Activated effector memory CD4-positive, alpha-beta T cell treated with anti-CD3 and anti-CD28 coated beads, Interleukin-2, amount 50 U/mL, for 16 hours (primary cell): ENCODE measurements around the gene GRAMD2B.

Experiments
- DNase-seq: peaks from one replicate; pipeline ENCODE4 v3.0.0-alpha.2; 2020

GRAMD2B gene

DNA sequence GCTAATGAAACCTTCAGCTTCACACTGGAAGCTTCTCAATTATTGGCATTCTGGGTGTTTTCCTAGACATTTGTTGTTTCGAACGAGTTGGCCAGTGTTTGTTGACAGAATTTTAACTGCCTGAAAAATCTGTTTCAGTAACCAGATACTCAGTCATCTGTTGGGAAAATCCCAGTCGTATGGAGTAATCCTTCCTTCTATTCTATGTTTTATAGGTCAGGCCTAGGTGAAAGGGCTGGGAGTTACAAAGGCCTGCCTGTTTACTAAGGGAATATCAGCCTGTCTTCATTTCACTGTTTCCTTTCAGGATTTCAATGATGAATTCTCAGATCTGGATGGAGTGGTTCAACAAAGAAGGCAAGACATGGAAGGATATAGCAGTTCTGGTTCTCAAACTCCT, 59.9 kb downstream of the GRAMD2B start:
- DNase-seq: no peak

DNA sequence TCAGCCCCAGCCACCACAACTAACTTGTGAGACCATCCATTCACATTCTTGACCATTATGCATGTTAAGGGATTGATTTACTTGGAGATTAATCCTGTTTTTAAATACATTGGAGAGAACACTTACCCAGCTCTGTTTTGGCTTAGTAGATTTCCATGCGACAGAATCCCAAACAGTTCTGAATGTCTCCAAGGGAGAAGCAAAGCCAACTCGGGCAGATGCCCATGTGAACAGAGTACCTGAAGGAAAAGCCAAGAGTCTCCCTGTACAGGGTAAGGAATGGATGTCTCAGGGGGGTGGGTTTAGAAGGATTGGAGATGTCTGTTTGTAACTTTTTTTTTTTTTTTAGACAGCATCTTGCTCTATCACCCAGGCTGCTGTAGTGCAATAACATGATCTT, 61.0 kb downstream of the GRAMD2B start:
- DNase-seq: no peak

DNA sequence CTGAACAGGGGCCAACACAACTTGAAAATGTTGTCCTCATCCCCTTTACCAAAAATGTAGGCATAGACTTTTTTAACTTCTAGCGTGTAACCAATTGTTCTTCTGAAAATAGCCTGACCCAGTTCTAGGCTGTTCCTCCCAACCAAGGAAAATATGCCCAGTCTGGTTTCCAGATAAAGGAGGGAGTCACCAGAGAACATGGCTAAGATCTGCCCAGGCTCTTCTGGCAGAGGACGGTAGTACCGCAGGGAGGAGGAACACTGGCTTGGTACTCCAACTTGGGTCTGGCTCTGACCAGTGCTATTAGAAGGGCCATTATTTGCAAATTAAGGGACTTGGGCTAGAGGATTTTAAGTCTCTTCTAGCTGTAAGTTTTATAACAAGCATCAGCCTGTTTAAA, 63.1 kb downstream of the GRAMD2B start:
- DNase-seq: no peak

DNA sequence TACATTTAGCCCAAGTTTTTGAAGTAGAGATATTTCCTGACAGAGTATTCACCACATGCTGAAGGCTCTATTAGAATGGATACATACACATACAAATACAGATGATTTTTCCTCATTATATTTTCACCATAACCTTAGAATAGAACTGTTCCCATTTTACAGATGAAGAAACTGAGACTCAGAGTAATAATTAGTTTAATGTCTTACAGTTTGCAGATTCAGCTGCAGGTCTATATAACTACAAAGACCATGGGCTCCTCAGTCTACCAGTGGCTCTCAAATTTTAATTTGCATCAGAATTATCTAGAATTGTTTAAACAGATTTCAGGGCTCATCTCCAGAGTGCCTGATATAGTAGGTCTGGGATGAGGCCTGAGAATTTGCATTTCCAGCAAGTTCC, 64.4 kb downstream of the GRAMD2B start:
- no peak for DNase-seq

DNA sequence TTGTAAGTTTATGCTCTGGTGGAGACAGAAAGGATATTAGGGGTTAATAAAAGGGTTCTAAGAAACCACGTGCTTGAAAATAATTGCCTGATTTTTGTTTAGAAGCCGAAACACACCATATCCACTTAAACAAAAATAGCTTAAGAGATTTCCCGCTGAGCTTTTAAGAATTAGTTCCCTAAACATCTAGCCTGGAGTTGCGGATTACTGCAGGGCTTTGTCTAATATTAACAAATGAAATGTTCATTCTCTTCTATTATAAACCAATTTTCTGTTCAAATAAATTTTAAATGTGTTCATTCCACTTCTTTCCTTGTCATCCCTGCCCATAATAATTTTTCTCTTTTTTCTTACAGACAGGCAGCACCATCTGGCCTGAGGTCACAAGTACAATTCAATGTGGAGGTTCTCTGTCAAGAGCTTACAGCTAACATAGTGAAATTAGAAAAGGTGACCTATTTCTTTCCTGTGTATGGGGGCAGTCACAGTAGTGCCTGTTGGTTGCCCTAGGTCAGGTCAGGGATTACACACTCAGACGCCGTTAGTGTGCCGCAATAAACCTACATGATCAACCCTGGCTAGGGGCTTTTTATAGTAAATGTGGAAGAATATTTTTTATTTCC, 65.3 kb downstream of the GRAMD2B start:
- no peak for DNase-seq

DNA sequence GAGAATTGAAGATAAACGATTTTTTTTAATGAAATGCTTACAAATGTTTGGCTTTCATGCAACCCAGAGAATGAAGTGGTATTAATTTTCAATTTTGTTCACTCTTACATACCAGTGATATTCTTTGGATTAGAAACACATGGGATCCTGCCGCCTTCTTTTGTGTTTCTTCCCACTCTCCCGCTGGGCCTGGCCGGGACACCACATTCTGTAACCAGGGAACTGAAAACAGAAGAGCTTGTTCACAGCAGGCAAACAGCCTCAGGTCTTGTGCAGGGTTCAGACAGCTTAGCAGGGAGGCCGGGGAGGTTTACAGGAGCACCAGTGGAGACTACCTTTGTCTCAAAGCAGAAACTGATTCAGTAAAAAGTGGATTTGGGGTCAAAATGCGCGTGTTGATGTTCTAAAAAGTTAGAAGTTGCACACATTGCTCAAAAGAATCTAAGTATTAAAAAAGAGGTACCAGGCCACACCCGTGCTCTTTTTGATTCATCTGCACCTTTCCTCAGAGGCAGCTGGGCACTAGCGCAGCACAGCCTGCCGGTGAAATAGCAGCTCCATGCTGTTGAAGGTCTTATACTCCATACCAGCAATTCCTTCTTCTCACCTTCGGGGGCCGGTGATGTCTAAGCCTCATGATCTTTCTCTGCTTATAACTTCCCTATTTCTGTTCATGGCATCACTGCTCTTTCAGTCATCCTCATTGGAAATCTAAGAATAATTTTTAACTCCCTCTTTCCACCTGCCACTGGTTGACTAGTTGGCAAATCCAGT, 67.1 kb downstream of the GRAMD2B start:
- no peak for DNase-seq

DNA sequence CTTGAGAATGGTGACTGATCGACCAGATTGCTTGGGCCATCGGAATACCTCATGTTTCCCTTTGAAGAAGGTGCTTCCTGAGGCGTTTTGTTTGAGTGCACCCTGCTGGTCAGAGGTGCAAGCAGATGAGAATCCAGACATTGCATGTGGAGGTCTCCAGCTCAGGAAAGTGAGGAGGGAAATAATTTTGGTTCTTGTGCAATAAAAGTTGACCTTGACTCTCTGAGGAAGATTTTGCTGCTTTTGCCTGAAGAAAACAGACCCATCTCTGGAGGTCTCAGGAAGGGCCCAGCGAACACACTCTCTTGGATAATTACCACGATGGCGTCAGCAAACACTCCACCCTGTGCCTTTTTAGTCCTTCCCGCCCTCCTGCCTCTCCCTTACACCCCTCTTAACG, 69.7 kb downstream of the GRAMD2B start:
- no peak for DNase-seq

DNA sequence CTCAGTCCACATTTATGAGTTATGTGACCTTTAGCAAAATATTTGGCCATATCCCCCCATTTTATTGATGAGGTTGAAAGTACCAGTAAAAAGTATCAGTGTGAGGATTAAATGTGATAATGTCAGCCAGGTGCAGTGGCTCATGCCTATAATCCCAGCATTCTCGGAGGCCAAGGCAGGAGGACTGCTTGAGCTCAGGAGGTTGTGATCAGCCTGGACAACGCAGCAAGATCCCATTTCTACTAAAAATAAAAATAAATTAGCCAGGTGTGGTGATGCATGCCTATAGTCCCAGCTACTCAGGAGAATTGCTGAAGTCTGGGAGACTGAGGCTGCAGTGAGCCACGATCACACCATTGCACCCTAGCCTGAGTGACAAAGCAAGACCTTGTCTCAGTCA, 71.2 kb downstream of the GRAMD2B start:
- no peak for DNase-seq

DNA sequence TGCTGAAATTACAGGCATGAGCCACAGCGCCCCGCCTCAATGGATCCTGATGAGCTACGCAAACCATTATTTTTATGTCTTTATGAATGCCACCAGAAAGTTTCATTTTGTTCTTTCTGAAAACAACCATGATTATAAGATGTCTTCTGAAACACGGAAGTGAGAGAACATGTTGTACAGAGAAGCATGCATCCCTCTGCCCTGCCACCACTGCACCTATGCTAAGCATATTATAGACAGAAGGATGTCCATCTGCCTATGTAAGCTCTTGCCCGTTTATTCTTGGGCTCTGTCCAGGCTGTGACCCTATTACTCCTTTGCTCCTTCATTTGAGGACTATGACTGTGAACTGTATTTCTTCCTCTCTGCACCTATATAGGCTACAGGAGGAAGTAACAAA, 74.3 kb downstream of the GRAMD2B start:
- no peak for DNase-seq

DNA sequence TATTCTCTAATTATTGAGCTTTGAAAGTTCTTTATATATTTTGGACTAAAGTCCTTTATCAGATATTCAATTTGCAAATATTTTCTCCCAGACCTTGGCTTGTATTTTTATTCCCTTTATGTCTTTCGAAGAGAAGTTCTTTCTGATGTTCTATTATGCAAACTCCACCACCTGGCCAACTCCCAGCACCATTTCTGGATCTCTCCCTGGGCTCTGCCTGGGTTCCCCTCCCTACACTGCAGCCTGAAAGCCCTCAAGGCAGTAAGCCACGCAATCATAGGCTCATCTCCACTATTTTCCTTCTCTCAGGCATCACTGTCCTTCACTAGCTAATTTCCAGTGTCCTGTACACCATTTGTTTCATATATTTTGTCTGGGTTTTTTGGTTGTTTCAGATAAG, 76.1 kb downstream of the GRAMD2B start:
- DNase-seq: no peak

DNA sequence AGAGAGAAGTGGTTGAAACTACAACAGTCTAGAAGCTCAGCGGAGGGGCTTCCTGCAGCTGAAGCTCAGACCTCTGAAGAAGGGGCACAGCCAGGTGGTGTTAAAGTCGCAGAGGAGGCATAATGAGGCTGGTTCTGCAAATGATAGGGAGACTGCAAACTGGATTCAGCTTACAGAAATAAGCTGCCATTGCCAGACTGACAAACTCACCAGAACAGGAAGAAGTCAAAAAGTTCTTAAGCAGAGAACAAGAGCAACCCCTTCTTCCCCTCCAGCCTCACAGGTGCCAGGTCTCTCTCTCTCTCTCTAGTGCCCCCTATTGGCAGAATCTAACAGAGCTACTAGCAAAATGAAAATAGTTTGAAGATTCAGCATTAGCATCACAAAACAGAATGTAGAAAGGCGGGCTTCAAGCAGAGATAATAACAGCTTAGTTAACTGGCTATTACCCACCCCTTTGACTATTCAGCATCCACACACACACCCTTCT, 76.7 kb downstream of the GRAMD2B start:
- no peak for DNase-seq

DNA sequence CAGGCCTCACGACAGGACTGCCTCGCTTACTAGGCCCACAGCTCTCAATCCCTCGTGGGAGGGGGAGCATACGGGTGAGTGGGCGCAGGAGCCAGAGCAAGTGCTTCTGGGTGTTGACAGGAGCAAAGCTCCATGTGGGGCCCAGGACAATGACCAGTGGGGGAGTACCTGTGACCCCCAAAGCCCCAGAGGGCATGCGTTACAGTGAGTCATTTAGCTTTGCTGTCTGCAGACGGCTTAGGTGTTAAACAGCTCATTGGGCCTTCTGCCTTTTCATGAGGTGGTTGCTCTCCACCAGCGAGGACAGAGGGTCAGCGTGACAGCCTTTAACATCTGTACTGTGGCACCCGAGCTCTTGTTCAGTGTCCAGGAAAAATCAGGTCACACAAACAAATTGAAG, 78.2 kb downstream of the GRAMD2B start:
- no peak for DNase-seq

DNA sequence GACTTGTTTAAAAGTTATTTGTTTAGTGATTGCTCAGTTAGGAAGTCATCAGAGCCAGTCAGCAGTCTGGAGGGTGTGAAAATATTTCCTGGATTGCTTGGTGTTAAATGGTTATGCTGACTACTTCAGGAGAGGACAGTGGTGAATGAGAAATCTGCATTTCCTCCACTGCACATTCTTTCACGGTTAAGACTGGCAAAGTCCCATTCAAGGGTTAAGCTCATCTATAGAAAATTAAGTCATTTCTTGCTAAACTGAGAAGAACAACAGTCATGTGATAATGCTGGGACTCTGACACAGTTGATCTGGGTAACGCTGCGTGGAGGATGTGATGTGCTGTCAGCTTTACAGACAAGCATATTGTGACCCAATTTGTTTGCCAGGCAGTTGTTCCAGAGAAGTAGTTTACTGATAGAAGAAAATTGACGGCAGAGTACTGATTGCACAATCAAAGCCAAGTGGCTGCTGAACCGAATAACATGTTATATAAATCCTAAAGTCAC, 80.4 kb downstream of the GRAMD2B start:
- no peak for DNase-seq

DNA sequence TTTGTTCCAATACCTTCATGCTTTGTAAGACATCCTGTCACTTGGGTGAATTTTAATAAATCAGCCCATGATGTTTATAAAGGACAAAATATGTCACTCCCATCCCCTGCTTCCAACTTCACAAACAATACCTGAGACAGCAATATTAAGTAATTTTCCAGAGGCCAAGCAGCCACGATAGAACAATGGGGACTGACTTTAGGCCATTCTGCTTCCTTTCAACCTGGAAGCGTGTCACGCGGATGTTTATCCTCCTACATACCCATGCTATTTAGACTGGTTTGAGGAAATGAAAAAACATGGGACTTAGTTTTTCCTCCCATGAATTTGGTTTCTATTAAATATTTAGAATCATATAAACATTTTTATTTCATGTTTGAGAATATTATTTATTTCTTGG, 82.9 kb downstream of the GRAMD2B start:
- DNase-seq: no peak

DNA sequence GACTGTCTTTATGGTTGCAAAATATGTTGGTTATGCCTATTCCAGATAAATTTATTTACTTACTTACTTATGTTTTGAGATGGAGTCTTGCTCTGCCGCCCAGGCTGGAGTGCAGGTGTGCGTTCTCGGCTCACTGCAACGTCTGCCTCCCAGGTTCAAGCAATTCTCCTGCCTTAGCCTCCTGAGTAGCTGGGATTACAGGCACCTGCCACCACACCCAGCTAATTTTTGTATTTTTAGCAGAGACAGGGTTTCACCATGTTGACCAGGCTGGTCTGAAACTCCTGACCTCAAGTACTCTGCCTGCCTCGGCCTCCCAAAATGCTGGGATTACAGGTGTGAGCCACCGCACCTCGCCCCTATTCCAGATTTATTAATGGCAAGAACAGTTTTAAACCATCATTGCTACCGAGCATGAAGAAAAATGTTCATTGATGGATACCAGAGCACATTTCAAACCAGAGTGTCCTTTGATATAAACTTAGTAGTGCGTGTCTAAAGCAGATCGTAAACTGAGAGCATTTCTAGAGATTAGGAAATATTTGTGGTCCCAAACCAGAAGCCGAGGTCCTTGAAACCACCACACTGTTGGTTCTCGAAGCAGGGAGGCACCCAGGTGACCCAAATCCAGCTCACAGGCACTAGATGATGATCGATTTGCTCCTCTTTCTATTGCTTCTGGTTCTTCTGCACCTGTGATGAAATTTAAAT, 85.2 kb downstream of the GRAMD2B start:
- DNase-seq: no peak

DNA sequence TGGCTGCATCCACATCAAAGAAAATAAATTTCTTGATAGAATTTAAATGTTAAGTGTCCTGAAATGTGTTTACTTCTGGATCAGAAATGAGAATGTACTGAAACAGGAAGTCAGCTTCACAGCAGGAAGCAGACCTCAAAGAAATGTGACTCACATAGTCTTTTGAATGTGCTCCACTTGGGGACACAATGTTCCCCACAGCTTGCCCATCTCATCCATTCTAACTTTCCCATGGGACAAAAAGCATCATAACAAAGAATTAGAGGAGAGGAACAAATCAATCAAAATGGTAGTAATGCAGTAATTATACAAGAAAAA, 85.7 kb downstream of the GRAMD2B start:
- DNase-seq: no peak

DNA sequence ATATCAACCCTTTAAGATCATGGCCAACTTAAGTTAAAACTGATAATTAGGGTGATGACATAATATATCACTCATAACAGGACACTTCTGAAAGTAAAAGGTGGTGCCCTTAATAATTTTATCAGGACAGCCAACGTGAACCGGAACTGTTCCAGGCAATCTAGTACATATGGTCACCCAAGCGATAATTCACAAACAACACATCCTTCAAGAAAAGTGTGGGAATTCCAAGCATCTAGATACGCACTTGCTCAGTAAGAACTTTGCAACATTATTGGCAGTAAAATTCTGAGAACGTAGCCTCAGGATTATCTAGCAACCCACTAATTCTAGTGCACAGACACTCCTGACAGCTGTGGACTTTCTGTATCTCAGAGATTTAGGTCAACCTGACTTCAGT, 86.1 kb downstream of the GRAMD2B start:
- no peak for DNase-seq

DNA sequence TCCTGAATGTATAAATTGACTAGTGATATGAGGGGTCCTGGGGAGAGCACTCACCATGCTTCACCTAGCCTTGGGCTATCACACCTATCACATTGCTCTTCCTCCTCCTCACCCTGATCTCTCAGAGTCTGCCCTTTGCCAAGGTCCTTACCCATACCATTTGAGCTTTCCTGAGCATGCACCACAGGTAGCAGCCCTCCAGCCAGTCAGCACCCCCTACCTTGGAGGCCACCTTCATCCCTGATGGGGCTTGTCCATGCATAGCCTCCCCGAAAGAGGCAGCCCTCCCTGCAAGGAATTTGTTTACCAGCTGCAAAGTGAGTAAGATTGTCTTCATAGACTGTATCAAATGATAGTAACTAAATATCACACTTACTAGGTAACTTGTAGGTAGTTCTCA, 88.8 kb downstream of the GRAMD2B start:
- no peak for DNase-seq

DNA sequence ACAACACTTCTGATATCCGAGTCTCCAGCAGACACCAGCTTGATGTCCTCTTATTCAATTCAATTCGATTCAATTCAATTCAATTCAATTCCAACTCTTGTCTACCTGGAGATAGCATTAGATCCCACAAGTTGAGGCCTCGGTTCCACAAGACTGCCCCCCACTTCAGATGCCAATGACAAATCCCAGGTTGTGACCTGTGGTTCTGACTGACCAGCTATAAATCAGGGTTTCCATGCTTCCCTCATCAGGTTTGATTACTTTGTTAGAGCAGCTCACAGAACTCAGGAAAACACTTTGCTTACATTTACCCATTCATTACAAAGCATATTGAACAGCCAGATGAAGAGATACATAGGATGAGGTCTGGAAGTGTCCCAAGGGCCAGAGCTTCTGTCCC, 89.2 kb downstream of the GRAMD2B start:
- DNase-seq: no peak

DNA sequence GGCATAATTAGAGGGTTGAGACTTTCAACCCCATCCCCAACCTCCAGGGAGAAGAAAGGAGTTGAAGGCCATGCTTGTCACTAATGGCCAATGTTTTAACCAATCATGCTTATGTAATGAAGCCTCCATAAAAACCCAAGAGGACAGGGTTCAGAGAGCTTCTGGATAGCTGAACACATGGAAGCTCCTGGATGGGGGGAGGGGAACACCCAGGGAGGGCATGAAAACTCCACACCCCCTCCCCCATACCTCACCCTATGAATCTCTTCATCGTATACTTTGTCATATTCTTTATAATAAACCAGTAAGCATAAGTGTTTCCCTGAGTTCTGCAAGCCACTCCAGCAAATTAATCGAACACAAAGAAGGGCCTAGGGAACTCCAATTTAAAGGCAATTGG, 90.1 kb downstream of the GRAMD2B start:
- DNase-seq: no peak

DNA sequence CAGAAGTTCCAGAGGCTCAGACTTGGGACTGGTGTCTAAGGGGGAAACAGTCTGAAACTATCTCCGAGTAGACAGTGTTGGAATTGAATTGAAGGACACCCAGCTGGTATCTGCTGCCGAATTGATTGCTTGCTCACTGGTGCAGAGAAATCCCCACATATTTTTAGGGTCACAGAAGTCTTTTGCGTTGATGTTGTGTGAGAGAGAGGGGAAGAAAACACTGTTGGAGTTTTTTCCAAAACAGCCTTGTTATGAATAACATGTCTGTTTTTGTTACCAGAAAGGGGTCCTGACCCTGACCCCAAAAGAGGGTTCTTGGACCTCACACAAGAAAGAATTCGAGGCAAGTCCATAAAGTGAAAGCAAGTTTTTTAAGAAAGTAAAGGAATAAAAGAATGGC, 90.5 kb downstream of the GRAMD2B start:
- no peak for DNase-seq

DNA sequence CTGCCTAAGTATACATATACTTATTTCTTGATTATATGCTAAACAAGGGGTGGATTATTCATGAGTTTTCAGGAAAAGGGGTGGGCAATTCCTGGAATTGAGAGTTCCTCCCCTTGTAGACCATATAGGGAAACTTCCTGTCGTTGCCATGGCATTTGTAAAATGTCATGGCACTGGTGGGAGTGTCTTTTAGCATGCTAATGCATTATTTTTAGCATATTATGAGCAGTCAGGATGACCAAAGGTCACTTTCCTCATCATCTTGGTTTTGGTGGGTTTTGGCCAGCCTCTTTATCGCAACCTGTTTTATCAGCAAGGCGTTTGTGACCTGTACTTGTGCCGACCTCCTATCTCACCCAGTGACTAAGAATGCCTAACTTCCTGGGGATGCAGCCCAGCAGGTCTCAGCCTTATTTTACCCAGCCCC, 90.9 kb downstream of the GRAMD2B start:
- DNase-seq: no peak

DNA sequence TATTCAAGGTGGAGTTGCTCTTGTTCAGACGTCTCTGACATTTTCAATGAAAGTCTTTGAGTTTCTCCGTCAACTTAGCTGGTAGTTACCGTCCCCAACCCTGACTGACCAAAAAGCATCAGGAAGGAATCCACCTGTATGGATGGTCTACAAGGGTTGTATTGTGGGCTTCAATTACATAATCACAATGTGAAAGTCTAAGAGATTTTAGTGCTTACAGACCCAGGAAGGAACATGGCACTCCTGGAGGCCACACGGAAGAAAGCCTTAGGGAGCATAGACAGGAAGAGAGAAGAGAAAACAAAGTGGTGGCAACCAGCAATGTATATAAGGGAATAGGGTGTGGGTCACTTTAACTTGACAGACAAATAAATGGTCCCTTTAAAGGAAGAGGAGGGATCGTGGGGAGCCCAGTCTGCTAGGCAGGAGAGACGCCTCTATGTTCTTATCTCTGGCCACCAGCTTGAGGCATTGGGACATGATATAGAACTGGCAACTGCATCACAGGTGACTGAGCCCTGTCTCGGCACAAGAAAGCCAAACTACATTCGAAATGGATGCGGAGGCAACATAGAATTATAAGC, 91.4 kb downstream of the GRAMD2B start:
- DNase-seq: no peak

DNA sequence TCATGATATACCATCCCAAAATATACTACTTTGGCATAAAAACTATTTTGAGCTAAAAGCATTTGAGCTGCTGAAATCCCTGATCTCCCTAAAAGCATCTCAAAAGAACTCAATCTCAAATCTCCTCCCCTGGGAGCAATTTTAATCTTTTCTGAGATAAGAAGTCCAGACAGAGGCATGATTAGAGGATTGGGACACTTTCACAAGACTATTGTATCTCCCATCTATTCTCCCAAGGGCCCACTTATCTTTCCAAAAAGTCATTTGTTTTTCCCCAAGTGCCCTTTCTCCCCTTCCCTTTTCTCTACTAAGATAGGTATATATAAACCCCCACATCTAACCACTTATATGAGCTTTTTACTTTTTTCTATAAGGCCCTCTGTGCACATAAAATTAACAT, 92.1 kb downstream of the GRAMD2B start:
- no peak for DNase-seq
